COR-L47 (cell line): ENCODE data around the gene HS6ST3.

Experiments used
- DNase-seq: peaks from one replicate; lab custom pipeline; 2025; lab: John Stamatoyannopoulos, UW

The HS6ST3 gene

GRCh38 chr13:96199315-96199714 is 109.4 kb downstream of the HS6ST3 start:
- no peak for DNase-seq

DNA sequence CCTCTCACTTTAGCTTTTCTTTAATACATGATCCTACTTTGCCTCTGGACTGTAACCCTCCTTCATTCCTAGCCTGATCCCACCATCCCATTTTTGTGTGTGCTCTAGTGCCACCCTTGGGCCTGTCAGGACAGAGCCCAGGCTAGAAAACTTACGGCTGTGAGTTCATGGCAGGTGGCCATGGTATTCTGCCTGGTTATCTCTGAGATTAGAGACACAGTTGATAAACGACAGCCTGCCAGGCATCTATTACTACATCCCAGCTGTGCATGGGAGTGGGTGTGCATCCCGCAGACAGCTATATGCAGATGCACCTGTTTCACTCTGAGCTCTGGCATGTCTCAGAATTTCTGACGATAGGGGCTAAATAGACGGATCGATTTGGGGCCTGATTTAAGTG is 110.9 kb downstream of the HS6ST3 start:
- no peak for DNase-seq

GRCh38 chr13:96202315-96202714 is 112.4 kb downstream of the HS6ST3 start:
- DNase-seq: no peak

GRCh38 chr13:96203471-96203870 is 113.6 kb downstream of the HS6ST3 start:
- DNase-seq: no peak

GRCh38 chr13:96214824-96215445 is 125.0 kb downstream of the HS6ST3 start:
- DNase-seq: no peak

DNA sequence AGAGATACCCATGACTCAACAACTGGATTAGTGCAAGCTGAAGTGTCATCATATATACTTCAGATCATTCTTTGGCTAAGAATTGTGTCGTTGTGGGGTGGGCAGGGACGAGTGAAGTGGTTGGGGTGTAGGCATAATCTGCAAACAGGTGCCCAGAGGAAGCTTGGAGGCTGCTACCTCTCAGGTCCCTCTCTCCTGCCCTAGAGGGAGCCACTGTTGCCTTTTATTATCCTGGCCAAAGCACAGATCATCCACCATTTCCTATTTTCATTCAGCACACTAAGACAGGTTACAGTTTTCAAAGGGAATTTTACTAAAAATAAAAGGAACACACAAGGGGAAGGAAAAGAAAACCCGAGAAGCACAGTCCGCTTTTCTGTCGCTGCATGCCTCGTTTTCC is 126.6 kb downstream of the HS6ST3 start:
- no peak for DNase-seq

DNA sequence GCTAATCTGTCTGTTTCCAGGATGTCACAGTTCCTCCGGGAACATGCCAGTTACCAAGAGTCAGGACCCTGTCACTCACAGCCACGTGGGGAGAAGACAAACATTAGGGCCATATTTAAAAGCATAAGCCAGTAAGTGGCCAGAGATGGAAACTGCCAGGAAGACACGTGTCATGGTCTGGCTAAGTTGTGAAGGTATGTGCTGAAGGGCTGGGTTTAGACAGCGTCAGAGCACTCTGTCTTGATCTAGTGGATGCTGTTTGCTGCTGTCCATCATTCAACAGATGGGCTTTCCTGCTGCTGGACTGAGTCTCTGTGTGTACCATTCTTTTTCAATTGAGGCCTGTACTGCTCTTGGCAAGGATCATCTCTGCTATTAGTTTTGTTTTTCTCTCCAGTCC is 128.6 kb downstream of the HS6ST3 start:
- no peak for DNase-seq

DNA sequence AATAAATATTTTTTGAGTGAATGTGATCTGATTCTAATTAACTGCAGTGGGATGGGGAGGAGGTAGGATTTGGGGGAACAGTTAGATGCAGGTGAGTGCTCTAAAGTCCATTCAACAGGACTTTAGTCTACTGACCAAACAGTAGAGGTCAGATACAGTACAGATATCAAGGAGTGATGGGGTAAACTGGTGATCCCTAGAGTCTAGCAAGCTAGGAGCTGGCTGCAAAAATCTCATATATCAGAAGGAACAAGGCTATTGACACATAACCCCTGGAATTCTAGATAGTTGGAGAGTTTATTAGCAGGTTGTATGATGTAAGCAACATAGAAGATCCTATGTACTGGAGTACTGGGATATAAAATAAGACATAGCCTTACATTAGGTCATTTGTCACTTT is 131.6 kb downstream of the HS6ST3 start:
- no peak for DNase-seq

DNA sequence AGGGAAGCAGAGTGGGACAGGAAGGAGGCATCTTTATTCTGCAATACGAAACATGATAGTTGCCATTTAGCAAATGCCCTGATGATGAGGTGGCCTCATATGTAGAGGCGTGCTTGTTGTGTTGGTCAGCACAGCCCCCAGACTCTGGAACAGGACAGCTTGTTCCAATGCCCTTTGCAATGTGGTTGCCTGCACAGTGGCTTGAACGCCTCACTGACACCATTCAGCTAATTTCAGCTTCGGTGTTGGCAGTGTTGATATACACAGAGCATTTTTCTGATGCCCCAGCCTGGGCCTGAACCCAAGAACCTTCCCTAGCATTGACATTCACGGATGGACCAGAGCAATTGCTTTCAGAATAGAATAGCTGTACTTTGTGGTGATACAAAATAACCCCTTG is 133.3 kb downstream of the HS6ST3 start:
- DNase-seq: no peak

- no peak for DNase-seq
These were observed 139.4 kb downstream of the HS6ST3 start for GRCh38 chr13:96229356-96229755.

- no peak for DNase-seq
These were observed 148.3 kb downstream of the HS6ST3 start for GRCh38 chr13:96238241-96238640.

DNA sequence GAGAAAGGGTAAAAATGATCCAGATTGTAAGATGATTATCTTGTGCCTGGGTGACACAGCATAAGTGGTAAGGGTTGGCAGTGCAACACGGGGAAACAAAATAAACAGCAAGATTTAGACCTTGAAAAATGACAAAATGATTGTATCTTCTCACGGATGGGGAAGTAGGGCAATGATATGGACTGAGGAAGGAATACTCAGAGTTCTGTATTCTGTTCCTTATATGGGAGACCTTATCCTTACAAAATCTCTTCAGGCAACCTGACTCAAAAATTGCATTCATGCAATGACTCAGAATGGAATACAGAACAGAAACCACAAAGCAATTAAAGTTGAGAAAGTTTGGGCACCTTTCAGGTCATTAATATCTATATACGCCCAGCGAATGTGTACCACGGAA is 149.0 kb downstream of the HS6ST3 start:
- no peak for DNase-seq

- no peak for DNase-seq
These were observed 153.5 kb downstream of the HS6ST3 start for GRCh38 chr13:96243376-96243775.

- no peak for DNase-seq
These were observed 158.2 kb downstream of the HS6ST3 start for GRCh38 chr13:96248103-96248502.

DNA sequence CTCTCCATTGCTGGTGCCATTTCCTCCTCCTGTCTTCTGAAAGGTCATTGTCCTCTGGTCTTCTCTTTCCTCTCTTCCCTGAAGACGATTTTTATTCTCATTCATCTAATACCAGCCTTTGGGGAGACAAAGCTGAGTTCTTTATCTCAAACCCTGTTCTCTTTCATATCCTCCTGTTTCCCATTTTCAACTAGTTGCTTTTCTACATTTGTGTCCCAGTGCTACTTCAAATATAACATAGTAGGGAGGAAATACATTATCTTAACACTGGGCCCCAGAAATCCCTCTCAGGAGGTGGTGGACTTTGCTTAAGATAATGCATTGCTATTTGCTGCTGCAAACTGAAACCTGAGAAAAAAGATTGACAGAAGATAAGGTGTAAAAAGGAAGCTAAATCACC is 159.1 kb downstream of the HS6ST3 start:
- no peak for DNase-seq

GRCh38 chr13:96252903-96253302 is 163.0 kb downstream of the HS6ST3 start:
- DNase-seq: no peak

- no peak for DNase-seq
These were observed 183.3 kb downstream of the HS6ST3 start for GRCh38 chr13:96273196-96273595.

GRCh38 chr13:96274046-96274445 is 184.1 kb downstream of the HS6ST3 start:
- no peak for DNase-seq

- DNase-seq: peak; percentile 51
These were observed 190.0 kb downstream of the HS6ST3 start for GRCh38 chr13:96279904-96280303.

DNA sequence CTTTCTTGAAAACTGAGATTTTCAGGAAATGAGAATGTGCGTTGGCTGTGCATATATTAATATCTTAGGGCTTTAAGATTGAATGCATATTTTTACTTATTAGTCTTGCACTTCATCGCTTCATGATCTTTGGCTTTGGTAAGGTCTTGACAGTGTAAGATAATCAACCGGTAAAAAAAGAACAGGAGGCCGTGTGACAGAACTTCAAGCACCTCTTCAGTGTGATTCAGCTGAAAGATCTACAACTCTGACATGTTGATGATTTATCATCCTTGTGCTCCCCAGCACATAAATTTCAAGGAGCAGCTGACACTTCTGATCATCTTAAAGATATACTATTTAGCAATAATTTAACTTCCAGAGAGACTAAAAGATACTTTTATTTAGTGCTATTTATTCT is 195.1 kb downstream of the HS6ST3 start:
- DNase-seq: no peak

DNA sequence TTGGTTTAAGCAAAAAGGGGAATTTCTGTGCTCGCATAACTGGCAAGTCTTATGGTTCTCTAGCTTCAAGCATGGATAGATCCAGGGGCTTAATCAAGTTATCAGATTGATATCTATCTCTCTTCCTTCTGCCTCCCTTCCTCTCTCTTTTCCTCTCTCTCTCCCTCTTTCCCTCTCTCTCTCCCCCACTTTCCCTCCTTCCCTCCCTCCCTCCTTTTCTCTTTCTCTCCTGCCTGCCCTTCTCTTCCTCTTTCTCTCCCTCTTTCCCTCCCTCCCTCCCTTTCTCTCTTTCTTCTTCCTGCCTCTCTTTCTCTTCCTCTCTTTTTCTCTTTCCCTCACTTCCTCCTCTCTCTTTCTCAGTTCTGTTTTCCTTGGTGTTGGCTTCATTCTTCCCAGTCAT is 195.8 kb downstream of the HS6ST3 start:
- DNase-seq: no peak

DNA sequence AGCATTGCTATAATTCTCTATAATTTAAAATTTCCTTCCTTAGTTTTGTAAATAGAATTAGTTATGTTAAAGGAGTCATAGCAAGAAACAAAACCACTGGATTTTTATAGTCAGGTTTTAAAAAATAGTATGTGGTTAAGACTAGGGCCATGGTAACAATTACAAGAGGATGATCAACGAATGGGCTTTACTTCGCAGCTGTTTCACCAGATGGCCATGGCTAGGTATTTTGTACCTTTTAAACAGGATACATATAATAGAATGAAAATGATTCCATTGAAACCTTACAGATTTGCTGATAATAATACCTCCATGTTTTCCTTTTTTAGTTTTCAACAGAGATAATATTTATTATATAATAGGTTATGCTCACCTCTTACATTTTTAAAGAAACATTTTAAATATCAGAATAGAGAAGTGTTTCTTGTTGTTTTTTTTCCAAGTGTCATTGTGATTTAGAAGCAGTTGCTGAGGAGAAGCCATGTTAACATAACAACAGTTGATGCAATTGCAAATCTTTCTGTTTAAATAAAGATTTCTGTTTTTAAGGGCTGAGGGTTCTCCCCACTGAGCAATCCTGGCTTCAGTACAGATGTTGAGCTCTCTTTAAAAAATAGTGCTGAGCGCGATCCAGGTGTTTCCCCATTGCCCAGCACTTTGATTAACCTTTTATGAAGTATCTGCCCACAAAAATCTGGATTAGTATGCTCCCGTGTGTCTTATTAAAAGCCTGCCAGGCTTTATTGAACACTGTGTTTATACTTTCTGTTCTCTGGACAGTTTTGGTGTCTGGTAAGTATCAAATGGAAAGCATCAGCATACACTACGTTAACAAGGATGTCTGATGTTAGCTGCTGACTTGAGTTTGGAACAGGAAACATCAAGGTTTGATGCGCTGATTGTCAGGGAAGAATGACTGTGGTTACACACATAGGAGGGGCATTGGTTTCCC is 205.3 kb downstream of the HS6ST3 start:
- no peak for DNase-seq

DNA sequence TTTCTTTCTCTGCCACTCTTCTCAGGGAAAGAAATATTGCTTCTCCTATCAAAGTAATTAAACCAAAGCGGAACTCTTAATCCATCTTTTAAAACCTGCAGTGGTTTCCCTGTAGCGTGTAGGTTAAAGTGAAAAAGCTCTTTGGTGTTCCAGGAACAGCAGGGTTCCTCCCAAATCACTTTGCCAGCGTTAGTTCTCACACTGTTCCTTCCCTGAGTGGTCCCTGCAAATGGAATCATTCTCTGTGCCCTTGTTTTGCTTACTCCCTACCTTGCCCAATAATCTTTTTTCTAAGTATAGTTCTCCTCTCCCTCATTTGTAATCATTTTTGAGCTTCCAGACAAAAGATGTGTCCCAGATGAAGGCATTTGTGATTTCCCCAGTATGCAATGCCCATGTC is 207.5 kb downstream of the HS6ST3 start:
- no peak for DNase-seq

GRCh38 chr13:96299235-96299634 is 209.3 kb downstream of the HS6ST3 start:
- DNase-seq: no peak
